AG04449 (cell line): Measurements from ENCODE around the gene ORC4.

Experiments
- CTCF ChIA-PET: fragments of 350-600 bp; formaldehyde crosslinking; extraction: SDS; loops from one replicate; lab custom pipeline; 2021; ENCODE audit warnings: antibody characterized with exemption; lab: Yijun Ruan, JAX
- POLR2A ChIA-PET: fragments of 400-600, 350-600 bp; formaldehyde crosslinking; extraction: SDS; loops from one replicate; lab custom pipeline; 2020; ENCODE audit warnings: antibody characterized with exemption, inconsistent platforms; lab: Yijun Ruan, JAX
- DNase-seq: peaks from one replicate; pipeline ENCODE4 v3.0.0-alpha.2; 2010; ENCODE audit warnings: low read depth, low spot score
- H3K4me3 ChIP-seq: 2 replicates; pipeline ENCODE4 v1.5.1; 2011; ENCODE audit warnings: low read depth, mild to moderate bottlenecking, control low read depth, low read length
- TF ChIP-seq, protein P1 (sequence below): IDR thresholded peaks from one replicate; pipeline ENCODE4 v1.5.1; 2011; ENCODE audit warnings: mild to moderate bottlenecking, moderate library complexity, low read length, control low read depth, inconsistent platforms; ENCODE audit not compliant: insufficient read depth; ENCODE audit errors: missing control alignments

ORC4 gene

DNA sequence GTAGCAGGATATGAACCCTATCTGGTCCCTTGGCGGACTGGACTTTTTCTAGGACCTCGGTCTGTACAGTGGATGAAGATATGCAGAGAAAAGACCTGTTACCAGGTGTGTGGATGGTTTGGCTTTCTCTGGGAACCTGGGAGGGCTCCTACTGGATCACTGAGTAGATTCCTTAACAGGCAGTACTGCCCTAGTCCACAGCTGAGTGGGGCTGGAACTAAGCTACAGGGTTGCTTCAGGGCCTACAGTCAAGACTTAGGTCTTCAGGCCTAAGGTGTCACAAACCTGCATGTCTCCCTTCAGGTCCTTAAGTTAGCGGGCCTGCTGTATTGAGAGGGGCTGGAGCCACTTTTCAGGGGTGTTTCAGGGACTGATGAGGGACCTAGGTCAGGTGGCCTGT is 42.9 kb downstream of the ORC4 start:
- TF ChIP-seq, protein P1, sequence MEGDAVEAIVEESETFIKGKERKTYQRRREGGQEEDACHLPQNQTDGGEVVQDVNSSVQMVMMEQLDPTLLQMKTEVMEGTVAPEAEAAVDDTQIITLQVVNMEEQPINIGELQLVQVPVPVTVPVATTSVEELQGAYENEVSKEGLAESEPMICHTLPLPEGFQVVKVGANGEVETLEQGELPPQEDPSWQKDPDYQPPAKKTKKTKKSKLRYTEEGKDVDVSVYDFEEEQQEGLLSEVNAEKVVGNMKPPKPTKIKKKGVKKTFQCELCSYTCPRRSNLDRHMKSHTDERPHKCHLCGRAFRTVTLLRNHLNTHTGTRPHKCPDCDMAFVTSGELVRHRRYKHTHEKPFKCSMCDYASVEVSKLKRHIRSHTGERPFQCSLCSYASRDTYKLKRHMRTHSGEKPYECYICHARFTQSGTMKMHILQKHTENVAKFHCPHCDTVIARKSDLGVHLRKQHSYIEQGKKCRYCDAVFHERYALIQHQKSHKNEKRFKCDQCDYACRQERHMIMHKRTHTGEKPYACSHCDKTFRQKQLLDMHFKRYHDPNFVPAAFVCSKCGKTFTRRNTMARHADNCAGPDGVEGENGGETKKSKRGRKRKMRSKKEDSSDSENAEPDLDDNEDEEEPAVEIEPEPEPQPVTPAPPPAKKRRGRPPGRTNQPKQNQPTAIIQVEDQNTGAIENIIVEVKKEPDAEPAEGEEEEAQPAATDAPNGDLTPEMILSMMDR = no peak
- ChIA-PET POLR2A (no interaction called here), CTCF (interaction anchor here (4.7 kb wide), 1 partner anchor 11 kb away, joined by 22 read pairs; no protein-coding TSS in a partner anchor)
- DNase-seq = no peak
- no peak overlapping the region for H3K4me3 ChIP-seq

DNA sequence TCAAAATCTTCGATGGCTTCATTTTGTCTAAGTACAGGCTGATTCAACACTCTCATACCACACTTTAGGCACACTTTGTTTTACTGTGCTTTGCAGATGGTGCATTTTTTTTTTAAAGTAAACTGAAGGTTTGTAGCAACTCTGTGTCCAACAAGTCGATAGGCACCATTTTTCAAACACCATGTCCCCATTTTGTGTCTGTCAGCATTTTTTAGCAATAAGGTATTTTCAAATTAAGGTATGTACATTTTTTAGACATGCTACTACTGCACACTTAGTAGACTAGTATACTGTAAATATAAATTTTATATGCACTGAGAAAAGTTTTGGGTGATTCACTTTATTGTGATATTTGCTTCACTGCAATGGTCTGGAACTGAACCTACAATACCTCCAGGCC is 44.4 kb downstream of the ORC4 start:
- DNase-seq = no peak
- H3K4me3 ChIP-seq = no peak overlapping the region
- ChIA-PET CTCF (no interaction called here), POLR2A (no interaction called here)
- TF ChIP-seq, protein P1 = no peak

DNA sequence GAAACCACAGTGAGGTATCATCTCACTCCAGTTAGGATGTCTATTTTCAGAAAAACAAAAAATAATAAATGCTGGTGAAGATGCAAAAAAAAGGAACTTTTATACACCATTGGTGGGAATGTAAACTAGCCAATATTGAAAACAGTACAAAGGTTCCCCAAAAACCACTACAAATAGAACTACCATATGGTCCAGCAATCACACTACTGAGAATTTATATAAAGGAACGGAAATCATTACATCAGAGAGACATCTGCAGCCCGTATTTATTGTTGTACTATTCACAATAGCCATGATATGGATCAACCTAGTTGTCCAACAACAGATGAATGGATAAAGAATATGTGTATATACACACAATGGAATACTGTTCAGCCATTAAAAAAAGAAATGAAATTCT is 52.0 kb downstream of the ORC4 start:
- CTCF ChIA-PET = no interaction called here
- no peak for DNase-seq
- H3K4me3 ChIP-seq = no peak overlapping the region
- POLR2A ChIA-PET = no interaction called here
- TF ChIP-seq, protein P1 = no peak

DNA sequence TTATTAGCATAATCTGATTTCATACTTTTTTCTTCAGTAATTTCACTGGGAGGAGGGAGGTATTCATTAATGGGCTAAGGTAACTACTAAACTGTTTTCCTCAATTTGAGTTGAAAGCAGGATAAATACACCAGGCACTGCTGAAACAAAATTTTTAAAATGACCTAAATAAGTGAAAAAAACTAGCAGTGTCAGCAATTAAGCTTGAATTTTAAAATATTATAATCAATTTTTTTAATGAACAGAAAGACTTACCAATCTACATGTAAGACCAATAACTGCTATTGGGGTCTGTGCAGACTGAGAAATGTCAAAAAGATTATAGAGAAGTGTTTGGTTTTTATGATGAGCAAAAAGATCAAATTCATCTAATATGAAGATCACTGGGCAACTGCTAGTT is 68.4 kb downstream of the ORC4 start:
- H3K4me3 ChIP-seq = no peak overlapping the region
- TF ChIP-seq, protein P1 = no peak
- ChIA-PET CTCF (no interaction called here), POLR2A (no interaction called here)
- no peak for DNase-seq

DNA sequence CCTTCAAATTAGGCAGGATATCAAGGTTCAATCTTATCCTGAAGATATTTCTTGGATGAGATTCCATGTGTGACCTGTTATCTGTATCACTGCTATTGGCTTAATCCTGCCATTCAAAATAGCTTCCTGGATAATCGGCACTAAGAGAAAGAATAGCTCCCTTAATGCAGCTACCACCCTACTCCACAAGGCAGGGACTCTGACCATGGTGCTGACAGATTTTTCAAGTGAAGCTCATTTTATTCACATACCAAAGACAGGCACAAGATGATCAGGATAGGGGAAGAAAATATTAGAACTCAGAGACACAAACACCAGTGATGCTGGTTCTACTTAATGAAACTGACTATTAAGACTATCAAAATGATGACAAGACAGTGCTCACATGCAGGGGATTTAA is 74.9 kb downstream of the ORC4 start:
- no peak overlapping the region for H3K4me3 ChIP-seq
- POLR2A ChIA-PET = no interaction called here
- CTCF ChIA-PET = interaction anchor here (1.0 to 1.8 kb wide), 3 partner anchors 9 to 1045 kb away, joined by 3 to 6 read pairs (median 5); no protein-coding TSS in a partner anchor
- no peak for DNase-seq
- TF ChIP-seq, protein P1 = no peak

DNA sequence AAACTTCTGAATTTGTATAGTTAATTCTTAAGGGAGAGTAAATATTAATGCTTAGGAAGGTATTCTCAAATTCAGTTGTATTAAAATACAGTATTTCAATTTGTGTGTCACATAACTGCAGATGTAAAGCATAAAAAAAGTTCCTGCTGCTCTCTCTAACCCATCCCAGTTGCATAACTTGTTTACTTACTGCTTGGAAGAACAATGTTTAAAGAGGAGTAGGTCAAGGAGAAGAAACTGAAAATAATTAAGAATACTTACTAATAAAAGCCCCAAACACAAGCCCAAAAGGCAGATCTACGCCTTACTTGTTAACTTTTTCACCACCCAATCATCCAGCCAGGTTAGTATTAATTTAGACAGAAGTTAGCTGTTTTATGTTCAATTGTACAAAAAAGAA is 81.2 kb downstream of the ORC4 start:
- H3K4me3 ChIP-seq = no peak overlapping the region
- CTCF ChIA-PET = interaction anchor here (2.9 kb wide), 1 partner anchor 570 kb away, joined by 11 read pairs; no protein-coding TSS in a partner anchor
- POLR2A ChIA-PET = no interaction called here
- DNase-seq = no peak
- TF ChIP-seq, protein P1 = no peak
